CD4-positive, alpha-beta T cell treated with Interleukin-2 at 100 ng/mL for 4 hours (primary cell): ENCODE measurements around the gene SNCB.

Experiments
- DNase-seq: peaks from one replicate; pipeline ENCODE4 v3.0.0-alpha.2; 2020; ENCODE audit warnings: low spot score

SNCB gene

DNA sequence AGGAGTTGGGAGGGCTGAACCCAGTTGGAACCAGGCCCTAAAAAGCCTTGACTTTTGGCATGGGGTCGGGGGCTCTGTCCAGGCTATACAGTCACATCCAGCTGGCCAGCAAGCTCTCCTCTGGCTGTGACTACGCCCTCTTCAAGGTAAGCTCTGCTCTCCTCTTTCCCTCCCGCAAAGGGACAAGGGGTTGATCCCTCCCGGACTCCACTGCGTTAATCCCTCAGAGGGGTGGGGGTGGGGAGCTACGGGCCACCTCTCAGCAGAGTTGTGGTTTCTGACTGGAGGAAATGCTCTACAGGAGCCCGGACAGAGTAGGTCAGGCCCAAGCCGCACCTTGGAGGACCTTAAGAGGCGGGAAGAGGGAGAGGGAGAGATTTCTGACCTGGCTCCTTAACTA lies 14.0 kb upstream of the SNCB start:
- DNase-seq = no peak

DNA sequence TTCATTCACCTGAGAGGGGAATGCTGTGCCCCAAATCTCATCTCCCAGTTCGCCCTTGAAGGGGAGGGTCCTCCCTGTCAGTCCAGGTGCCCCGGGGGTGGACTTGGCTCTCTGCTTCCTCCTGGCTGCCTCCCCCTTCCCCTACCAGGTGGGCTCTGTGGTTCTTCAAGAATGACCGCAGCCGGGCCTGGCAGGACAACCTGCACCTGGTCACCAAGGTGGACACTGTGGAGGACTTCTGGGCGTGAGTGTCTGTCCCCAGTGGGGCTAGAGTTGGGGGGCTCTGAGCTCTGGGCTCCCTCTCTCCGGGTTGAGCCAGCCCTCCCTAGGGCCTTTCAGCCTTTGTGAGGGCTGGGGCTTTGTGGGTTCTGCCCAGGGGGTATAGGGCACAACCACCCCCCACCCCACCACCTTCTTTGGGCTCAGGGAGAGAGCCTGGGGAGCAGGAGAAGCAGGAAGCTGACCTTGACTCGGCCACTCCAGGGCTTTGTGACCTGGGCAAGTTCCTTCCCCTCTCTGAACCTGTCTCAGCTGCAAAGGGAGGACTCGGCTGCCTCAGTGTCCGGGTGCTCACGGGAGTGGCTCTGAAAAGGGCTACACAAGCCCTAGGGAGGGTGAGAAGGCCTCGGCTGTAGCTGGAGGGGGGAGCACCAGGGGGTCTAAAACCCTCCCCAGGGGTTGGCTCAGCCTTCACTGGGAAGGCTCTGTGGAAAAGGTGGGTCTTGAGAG lies 13.3 kb upstream of the SNCB start:
- DNase-seq = no peak

DNA sequence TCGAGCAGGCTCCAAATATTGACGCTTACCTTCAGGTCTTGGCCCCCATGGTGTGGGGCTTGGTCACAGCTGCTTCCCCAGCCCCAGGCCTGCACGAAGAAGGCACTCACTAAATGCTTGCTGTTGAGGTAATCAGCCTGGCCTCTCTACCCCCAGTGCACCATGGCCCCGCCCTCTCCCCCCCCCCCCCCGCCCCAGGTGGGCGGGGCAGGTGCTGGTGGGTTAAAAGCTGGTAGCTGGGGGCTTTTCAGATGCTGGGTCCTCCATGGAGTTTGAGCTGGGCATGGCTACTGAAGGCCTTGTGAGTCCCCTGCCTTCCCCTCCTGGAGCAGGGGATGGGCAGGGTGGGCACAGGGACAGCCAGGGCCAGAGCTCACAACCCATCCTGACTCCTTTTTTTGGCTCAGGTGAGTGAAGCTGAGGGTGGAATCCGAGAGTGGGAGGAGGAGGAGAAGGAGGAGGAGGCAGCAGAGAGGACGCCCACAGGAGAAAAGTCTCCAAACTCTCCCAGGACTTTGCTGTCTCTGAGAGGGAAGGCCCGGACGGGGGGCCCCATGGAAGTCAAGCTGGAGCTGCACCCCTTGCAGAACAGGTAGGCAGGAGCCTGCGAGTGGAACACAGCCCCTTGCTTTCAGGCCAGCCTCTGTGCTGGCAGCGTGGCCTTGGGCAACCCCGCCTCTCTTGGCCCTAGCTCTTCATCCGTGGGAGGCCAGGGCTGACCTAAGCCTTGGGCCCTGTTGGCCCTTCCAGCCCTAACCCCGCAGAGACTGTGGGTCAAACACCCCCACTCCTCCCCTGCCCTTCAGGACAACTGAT lies 12.5 kb upstream of the SNCB start:
- no peak for DNase-seq

DNA sequence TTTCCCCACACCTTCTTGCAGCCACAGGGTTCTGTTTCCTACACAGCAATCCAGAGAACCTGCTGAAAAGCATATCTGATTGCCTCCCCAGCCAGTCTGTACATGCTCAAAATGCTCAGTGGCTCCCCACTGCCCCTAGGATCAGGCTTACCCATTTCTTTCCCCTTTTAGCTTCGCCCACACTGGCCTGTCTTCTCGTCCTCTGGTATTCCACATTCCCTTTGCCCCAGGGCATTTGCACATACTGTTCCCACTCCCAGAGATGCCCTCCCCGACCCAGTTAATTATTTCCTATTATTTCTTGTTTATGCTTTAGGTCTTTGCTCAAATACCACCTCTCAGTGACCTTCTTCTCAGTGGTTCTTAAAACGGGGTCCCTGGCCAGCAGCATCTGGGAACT lies 10.3 kb upstream of the SNCB start:
- no peak for DNase-seq

DNA sequence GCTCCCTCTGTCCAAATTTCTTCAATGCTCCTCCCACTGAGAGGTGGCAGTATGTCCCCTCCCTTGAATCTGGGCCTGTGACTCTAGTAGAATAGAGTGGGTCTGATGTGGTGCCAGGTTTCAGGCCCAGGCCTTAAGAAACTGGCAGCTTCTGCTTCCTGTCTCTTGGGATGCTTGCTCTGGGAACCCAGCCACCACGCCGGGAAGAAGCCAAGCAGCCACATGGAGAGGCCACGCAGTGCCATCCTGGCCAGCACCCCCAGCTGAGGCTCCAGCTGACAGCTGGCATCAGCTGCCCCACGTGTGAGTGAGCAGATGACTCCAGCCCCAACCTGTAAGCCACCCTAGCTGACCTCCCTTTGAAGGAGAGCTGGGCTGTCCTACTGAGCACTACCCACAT lies 9.6 kb upstream of the SNCB start:
- no peak for DNase-seq

DNA sequence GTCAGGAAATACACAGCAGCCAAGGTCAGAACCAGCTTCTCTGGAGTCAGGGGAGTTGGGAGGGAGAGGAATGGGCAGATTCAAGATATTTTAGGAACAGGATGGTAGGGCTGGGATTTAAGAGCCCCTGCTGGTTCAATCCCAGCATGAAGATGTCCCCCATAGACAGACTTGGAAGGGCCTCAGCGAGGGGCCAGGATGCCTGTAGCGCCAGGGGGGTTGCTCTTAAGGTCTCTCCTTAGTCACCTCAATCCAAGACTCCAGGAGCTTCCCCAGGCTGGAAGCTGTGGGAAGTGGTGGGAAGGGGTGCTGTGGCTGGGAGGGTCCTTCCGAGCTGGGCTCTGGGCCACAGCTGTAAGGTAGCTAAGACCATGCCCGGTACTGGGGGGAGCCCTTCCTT lies 8.9 kb upstream of the SNCB start:
- DNase-seq = no peak

DNA sequence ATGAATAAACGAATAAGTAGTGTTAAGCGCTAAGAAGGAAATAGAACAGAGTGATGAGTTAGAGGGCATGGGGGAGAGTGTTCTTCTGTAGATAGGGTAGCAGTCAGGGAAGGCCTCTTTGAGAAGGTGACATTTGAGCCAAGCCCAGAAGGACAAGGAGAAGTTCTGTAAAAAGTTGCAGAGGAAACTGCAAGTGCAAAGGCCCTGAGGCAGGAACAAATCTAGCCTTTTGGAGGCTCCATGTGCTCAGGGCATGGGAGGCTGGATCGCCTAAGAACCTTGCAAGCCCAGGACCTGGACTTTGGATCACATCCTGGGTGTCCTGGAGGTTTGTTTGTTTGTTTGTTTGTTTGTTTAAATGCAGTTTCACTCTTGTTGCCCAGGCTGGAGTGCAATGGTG lies 8.1 kb upstream of the SNCB start:
- DNase-seq = no peak

DNA sequence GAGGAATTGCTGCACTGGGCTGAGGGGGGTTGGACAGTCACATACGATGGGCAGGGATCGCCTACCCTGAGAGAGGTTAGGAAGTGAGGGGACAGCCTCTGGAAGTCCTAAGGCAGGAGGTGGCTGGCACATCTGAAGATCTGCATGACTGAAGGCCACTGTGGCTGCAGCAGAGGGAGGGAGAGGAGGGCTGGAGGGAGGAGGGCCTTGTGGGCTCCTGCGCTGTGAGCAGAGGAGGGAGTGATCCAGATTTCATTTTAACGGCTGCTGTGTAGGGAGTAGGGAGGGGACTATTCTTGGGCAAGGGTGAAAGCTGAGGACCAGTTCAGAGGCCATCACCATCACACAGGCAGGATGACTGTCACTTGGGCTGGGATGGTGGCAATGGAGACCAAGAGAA lies 7.2 kb upstream of the SNCB start:
- no peak for DNase-seq

DNA sequence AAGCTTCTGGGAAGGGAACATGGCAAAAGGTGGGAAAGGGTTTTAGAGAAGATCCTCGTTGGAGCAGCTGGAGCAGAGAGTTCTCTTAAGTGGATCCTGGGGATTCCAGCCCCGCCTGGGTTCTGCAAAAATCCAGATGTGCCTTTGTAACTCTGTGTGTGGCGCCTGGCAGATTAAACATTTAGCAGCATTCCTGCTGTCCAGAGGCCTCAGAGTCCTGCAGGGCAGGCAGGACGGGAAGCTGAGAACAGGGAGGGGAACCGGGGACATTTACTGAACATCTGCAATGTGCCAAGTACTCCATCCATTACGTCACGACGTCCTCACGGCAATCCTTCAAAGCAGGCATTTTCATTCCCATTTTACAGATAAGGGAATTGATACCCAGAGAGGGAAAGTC lies 6.1 kb upstream of the SNCB start:
- no peak for DNase-seq

DNA sequence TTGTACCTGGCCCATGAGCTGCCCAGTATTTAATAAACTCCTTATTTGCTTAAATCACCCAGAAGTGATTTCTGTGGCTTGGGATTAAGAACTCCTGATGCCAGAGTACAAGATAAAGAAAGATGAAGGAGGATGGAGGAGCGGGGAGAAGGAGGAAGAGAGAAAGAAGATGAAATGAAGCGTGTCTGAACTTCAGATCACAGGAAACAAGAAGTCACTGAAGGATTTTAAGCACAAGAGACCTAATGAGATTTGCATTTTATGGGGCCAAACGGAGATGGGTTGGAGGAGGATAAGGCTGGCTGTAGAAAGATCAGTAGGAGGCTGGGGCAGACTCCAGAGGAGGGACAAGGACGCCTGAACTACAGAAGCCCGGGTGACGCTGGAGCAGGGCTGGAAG lies 3.3 kb upstream of the SNCB start:
- DNase-seq = no peak

DNA sequence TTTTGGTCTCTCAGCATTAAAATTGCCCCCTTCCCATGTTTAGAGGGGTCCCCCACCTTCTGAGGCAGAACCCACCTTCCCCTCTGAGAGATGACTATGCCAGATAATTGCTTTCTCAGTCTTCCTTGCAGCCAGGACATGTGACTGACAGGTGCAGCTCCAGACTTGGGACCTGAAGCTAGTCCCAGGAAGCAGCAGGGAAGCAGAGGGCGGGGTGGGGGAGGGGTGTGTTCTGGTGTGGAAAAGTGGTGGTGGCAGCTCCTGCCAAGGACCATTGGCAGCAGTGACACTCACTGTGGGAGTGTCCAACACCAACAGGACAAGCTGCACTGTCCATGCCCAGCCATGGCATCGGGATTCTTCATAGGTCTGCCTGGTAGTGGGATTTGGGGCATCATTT lies 2.4 kb upstream of the SNCB start:
- DNase-seq = no peak

DNA sequence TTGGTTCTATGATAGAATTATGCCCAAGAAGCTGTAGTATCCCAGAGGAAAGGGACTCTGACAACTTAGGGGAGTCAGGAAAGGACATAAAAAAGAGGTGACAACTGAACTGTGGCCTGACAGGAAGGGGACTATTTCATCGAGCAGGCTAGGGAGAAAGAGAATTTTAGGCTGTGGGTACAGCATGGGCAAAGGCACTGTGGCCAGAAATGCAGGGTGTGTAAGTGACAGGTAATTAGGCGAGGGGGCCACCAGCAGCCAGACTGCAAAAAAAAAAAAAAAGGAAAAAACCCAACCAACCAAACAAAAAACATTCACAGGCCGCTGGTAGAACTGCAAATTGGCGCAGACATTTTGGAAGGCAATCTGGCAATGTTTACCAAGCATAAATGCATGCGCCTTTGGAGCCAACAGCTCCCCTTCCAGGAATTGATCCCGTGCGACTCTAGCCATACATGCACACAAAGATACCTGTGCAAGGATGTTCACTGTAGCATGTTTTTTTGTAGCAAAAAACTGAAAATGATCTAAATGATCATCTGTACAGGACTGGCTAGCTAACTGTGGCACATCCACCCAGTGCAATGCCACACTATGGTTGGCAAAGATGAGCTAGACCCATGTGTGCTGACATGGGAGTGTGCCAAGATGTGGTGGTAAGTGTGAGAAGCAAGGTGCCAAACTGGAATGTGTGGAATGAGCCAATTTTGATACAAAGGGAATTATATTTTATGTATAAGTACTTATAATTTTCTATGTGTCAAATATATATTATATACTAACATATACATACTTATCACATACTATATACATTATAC lies 1.3 kb upstream of the SNCB start:
- DNase-seq = no peak

DNA sequence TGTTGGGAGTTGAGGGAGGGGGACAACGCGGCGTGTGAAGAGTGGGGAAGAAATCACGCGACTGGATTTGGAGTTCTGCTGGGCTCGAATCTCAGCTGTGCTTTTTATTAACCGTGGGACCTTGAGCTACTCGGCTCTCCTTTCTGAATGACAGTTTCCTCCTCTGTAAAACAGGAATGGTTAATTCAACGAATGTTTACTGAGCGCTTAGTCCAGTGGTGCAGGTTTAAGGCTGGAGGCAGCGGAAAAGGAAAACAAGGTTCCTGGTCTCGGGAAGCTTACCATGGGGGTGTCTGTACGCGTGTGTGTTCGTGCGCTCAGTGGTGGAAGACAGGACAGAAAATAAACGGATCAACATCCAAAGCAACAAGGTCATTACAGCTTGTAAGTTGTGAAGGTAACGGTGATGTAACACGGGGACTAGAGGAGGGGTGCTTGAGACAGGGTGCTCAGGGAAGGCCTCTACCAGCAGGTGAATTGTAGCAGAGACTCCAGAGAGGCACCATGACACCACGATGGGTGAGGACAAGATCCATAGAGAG lies 418 bp upstream of the SNCB start:
- DNase-seq = no peak

DNA sequence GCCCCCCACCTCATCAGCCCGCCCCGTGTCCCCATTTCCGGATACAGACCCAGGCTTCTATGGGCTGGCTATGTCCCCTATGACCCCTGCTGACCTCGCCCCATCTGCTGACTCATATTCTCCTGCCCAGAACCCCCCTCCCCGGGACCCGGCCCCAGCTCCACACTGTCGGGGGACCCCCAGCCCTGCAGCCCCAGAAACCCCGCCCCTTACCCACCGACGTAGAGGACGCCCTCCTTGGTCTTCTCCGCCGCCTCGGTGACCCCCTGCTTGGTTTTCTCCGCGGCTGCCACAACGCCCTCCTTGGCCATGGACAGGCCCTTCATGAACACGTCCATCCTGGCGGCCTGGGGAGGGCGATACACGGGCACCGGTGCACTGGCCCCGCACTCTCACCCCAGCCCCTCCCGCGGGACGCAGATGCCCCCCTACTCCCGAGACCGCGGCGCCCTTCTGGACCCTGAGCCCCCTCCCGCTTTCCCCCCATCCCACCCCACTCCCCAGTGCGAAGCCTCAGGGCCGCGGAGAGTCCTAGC lies 949 bp downstream of the SNCB start:
- no peak for DNase-seq

DNA sequence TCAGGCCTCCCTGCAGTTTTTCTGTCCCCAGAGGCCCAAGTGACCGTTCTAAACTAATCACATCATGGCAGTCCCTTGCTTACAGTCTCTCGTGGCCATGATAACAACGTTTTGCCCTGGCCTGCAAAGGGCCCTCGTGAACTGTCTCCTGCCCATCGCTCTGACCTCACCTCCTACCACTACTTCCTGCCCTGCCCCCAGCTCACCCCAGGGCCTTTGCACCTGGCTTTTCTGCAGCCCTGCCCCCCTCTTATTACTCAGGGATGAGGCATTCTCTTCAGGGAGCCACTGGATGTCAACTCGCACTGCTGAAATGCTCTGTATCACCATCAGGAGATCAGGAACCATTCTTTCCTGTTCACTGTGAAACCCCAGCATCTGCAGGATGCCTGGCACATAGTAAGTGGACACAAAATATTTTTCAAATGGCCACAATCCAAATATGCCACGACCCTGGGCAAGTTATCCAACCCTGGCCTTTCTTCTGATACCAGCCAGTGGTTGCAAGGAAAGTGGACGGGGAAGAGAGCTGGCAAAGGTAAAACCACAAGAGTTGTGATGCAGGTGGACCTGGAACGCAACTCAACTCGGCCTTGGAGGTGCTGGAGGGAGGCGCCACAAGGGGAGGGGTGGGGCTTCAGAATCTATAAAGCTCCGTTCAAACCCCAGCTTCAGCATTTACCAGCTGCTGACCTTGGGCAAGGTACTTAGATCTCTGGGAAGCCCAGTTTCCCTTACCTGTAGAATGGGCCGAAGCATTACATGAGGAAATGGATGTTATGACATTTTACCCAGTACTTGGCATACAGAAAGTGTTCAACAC lies 1.7 kb downstream of the SNCB start:
- DNase-seq = no peak

DNA sequence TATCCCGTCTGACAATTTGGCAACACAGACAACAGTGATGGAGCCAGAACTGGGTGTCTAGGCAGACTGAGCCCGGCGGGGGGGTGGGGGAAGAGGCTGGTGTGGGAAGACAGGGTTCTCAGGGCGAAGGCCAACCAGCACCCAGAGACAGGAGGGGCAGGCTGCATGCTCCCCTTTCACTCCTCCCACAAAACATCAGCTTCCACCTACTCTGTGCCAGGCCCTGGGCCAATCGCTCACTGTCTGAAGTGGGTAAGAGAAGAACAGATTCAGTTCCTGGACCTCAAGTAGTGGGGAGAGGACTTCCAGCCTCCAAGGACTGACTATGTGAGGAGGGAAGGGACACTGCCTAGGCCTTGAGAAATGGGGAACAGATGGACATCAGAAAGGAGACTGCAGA lies 2.8 kb downstream of the SNCB start:
- no peak for DNase-seq

DNA sequence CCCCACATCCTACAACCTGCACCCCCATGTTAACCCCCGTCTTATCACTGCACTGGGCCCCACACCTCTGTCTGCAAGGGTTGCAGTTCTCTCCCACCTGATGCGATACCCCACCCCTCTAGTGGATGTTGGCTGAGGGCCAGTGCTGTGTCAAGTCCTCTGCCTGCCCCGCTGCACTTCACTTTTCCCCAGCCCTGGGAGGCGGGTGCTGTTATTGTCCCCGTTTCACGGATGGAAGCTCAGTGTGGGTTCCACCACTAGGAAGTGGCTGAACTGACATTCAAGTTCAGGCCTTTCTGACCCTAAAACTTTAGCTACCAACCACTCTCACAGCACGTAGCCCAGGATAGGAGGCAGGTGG lies 3.5 kb downstream of the SNCB start:
- no peak for DNase-seq

DNA sequence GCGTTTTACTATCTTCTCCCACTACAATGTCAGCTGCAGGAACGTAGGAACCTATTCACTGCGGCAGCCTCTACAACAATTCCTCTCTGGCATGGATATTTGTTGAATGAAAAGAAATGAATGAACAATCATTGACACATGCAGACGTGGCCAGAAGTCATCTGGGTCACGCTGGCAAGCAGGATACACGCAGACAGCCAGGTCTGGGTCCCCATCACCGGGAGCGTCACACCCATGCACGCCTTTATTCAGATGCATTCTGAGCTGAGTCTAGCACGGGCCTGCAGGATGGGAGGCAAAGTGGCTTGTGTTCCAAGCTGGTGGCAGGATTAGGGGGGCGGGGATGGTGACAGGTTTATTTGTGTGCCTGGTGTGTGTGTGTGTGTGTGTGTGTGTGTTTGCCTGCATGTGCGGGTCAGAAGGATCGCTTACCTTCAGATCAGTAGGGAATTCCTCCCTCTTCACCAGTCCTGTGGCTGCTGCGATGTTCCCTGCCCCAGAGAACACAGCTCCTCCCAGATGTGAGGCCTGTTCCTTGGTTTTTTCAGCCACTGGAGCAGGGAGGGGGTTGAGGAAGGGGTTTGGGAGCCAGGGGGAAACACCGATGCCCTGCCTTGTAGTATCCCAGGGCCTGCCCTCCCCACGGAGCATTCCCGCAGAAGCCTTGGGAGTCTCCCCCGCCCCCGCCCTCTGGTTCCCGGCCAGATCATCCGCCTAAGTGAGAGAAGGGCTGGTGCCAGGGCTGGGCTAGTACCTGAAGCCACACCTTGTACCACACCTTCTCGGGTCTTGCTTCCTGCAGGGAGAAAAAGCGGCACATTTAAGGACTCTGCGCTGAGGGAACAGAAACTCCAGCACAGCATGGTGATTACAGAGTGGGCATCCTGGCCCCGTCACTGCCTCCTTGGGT lies 4.1 kb downstream of the SNCB start:
- no peak for DNase-seq

DNA sequence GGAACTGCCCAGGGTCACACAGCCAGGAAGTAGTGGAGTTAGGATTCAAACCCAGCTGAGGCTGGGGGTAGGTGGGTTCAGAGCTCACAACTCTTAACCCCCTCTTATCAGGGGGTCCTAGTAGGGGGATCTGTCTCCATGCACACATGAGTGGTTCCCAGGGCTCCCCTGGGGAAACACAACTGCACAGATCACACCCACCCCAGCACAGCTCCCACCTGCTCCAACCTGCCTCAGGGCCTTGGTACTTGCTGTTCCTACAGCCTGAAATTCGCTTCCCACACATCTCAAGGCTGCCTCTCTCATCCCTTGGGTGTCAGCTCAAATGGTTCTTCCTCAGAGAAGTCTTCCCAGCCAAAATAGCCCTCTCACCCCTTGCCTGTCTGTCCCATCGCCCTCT lies 4.8 kb downstream of the SNCB start:
- DNase-seq = no peak

DNA sequence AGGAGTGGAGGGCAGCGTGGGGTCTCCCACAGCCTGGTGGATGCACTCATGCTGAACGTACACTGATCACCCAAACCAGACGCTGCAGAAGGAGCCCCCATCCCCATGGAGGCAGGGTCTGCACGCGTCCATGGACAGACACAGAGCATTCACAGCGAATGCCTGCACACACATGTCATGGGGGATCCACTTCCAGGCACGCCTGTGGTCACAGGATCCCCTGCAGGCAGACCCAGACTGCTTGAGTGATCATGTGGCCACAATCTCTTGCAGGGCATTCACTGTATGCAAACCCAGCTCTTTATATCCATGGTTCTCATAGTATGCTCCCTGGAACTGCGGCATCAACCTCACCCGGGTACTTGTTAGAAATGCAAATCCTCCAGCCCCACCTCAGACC lies 5.4 kb downstream of the SNCB start:
- DNase-seq = no peak

DNA sequence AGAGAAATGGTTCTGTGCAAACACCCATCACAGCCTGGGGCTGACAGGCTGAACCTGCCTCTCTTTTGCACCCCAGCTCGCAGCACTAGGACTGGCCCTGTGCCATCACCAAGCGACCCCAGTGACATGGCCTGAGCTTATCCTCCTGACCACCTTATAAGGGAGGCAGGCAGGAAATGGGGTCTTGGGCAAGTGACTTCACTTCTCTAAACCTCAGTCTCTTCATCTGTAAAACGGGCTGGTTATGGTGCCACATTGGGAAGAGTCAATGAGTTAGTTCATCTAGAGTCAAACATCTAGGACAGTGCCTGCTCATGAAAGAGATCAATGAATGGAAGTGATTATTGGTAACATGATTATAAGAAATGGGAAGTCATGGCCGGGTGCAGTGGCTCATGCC lies 6.2 kb downstream of the SNCB start:
- no peak for DNase-seq
